AG04449 (cell line): ENCODE measurements around the gene GRN.

Experiments
- CTCF ChIA-PET: fragments of 350-600 bp; formaldehyde crosslinking; extraction: SDS; loops from one replicate; lab custom pipeline; 2021; ENCODE audit warnings: antibody characterized with exemption; lab: Yijun Ruan, JAX
- POLR2A ChIA-PET: fragments of 400-600, 350-600 bp; formaldehyde crosslinking; extraction: SDS; loops from one replicate; lab custom pipeline; 2020; ENCODE audit warnings: antibody characterized with exemption, inconsistent platforms; lab: Yijun Ruan, JAX
- DNase-seq: peaks from one replicate; pipeline ENCODE4 v3.0.0-alpha.2; 2010; ENCODE audit warnings: low read depth, low spot score
- H3K4me3 ChIP-seq: 2 replicates; pipeline ENCODE4 v1.5.1; 2011; ENCODE audit warnings: low read depth, mild to moderate bottlenecking, control low read depth, low read length
- CTCF ChIP-seq: IDR thresholded peaks from one replicate; pipeline ENCODE4 v1.5.1; 2011; ENCODE audit warnings: mild to moderate bottlenecking, moderate library complexity, low read length, control low read depth, inconsistent platforms; ENCODE audit not compliant: insufficient read depth; ENCODE audit errors: missing control alignments

The GRN gene

GRCh38 chr17:44396946-44397345 is 51.8 kb downstream of the GRN start:
- TF ChIP-seq CTCF, result no peak
- POLR2A ChIA-PET, result no interaction called here
- H3K4me3 ChIP-seq, result no peak overlapping the region
- CTCF ChIA-PET, result interaction anchor here (0.9 to 9.4 kb wide), 5 partner anchors 9 to 125 kb away, joined by 4 to 114 read pairs (median 8); partner anchors contain the start of gene FAM171A2
- no peak for DNase-seq

- no peak for TF ChIP-seq CTCF
- no peak for DNase-seq
- CTCF ChIA-PET, result interaction anchor here (0.9 to 9.4 kb wide), 7 partner anchors 7 to 239 kb away, joined by 3 to 114 read pairs (median 8); partner anchors contain the start of genes FAM171A2 and ITGA2B
- no peak overlapping the region for H3K4me3 ChIP-seq
- POLR2A ChIA-PET, result interaction anchor here (0.8 kb wide), 1 partner anchor 12 kb away, joined by 3 read pairs; no protein-coding TSS in a partner anchor
Measured at GRCh38 chr17:44397479-44398440, 52.7 kb downstream of the GRN start.

- no peak overlapping the region for H3K4me3 ChIP-seq
- ChIA-PET CTCF (interaction anchor here (0.7 to 9.4 kb wide), 18 partner anchors 9 to 292 kb away, joined by 3 to 114 read pairs (median 5); partner anchors contain the start of gene ITGA2B), POLR2A (interaction anchor here (0.8 kb wide), 1 partner anchor 14 kb away, joined by 3 read pairs; no protein-coding TSS in a partner anchor)
- TF ChIP-seq CTCF, result no peak
- no peak for DNase-seq
Measured at GRCh38 chr17:44398692-44399691, 53.9 kb downstream of the GRN start.

GRCh38 chr17:44400226-44400847 is 55.2 kb downstream of the GRN start:
- no peak for DNase-seq
- no peak overlapping the region for H3K4me3 ChIP-seq
- ChIA-PET POLR2A (no interaction called here), CTCF (interaction anchor here (0.6 to 9.4 kb wide), 33 partner anchors 9 to 291 kb away, joined by 3 to 114 read pairs (median 4); partner anchors contain the start of genes FAM171A2 and ITGA2B)
- TF ChIP-seq CTCF, result peak; percentile 41
